Sigmoid colon (tissue), 7 donors: ENCODE results near the gene EHBP1L1. TPM values are rescaled to one million over a fixed set of nuclear protein-coding genes. Genes with fewer than 3 reads are reported as not detected.

Source experiments
- DNase-seq: peaks from one replicate; pipeline ENCODE4 v3.0.0-alpha.2; 2019
- H3K27ac ChIP-seq, 4 donors: fragments of 200-600 bp; sonication (generic); one replicate each; pipeline ENCODE4 v1.5.1; 2016 to 2019; ENCODE audit warnings: mild to moderate bottlenecking in 1 of 4
- H3K27me3 ChIP-seq, 3 donors: fragments of 200-600 bp; sonication (generic); one replicate each; pipeline ENCODE4 v1.5.1; 2019; ENCODE audit warnings: mild to moderate bottlenecking in 1 of 3
- H3K36me3 ChIP-seq, 4 donors: fragments of 200-600 bp; sonication (generic); one replicate each; pipeline ENCODE4 v1.5.1; 2016 to 2019
- H3K4me1 ChIP-seq, 4 donors: fragments of 200-600 bp; sonication (generic); one replicate each; pipeline ENCODE4 v1.5.1; 2017 to 2019
- H3K4me3 ChIP-seq, 4 donors: fragments of 200-600 bp; sonication (generic); one replicate each; pipeline ENCODE4 v1.5.1; 2017 to 2019; ENCODE audit warnings: mild to moderate bottlenecking in 2 of 4, moderate library complexity in 1 of 4
- H3K9me3 ChIP-seq, 4 donors: fragments of 200-600 bp in 3 of 4; sonication (generic) in 3 of 4; one replicate each; pipeline versions ENCODE4 v1.5.1 to v1.6.1; 2013 to 2019
- CTCF ChIP-seq, 4 experiments: fragments of 450-650 bp in 3 of 4; fragments of 200-600 bp in 1 of 4; IDR thresholded peaks; one replicate each; pipeline ENCODE4 v1.5.1; 2016 to 2019; ENCODE audit warnings: antibody characterized with exemption in 4 of 4, mild to moderate bottlenecking in 3 of 4, moderate library complexity in 2 of 4
- EP300 ChIP-seq, 4 donors: sonication (generic); formaldehyde crosslinking; IDR thresholded peaks; one replicate each; pipeline ENCODE4 v1.6.1; 2017; ENCODE audit warnings: antibody characterized with exemption in 4 of 4
- POLR2A ChIP-seq, 2 donors: fragments of 450-650 bp; IDR thresholded peaks; one replicate each; pipeline ENCODE4 v1.6.1; 2016; ENCODE audit warnings: antibody characterized with exemption in 2 of 2, mild to moderate bottlenecking in 2 of 2, moderate library complexity in 2 of 2
- POLR2AphosphoS5 ChIP-seq, 4 donors: sonication (generic); formaldehyde crosslinking; IDR thresholded peaks; one replicate each; pipeline ENCODE4 v1.6.1; 2017; ENCODE audit warnings: antibody characterized with exemption in 4 of 4
- WGBS, 2 donors: extraction: QIAGEN DNeasy Blood & Tissue Kit; methylation state at CpG; one replicate each; pipeline ENCODE4 v1.1.7; 2013; 5-methylcytosine and 5-hydroxymethylcytosine counted together
- intact Hi-C: fragments of 100-400 bp; cut with DNase I; formaldehyde crosslinking; loops from one replicate; pipeline ENCODE4 v1.15.1; 2023
- polyA plus RNA-seq, 3 donors: library from polyadenylated mRNA; stranded (reverse); fragments of 200-250 nt; gene quantifications; one replicate each; pipeline ENCODE4 v1.2.3, GENCODE V29; 2013
- total RNA-seq, 4 donors: library from RNA; depleted of rRNA; stranded (reverse); fragments of >200 nt; gene quantifications; one replicate each; pipeline ENCODE4 v1.1.0, GENCODE V29; 2016
- donor health status: healthy with polysubstance abuse.
- donor health status: Bipolar disorder and iron deficiency.
- donor health status: healthy.

The EHBP1L1 gene
- total and polyA plus RNA-seq, 7 donors = 31.2 to 366 (median 148) TPM

- Histone ChIP-seq H3K27me3 (no peaks in the 10 kb centered on the region), H3K4me3 (no peak overlapping the region), H3K27ac (peak overlapping the region; percentile 32 to 81 (median 53)), H3K9me3 (no peaks in the 10 kb centered on the region), H3K36me3 (peaks cover 20 to 59% (median 43%) of the 10 kb centered on the region in 4 donors), H3K4me1 (peaks cover 0 to 38% (median 31%) of the 10 kb centered on the region in 4 donors)
- intact Hi-C loops = loop anchor here (1.0 to 2.0 kb wide), 2 partner anchors 17 to 53 kb away; partner anchors contain the start of gene EHBP1L1
- TF ChIP-seq EP300 (IDR thresholded peaks at IDR 0.05) = no peak
- TF ChIP-seq CTCF (IDR thresholded peaks at IDR 0.05) = peak; percentile 76 to 93 (median 80)
- peak in 3 of 4 donors; percentile 51 to 66 (median 55) for TF ChIP-seq POLR2AphosphoS5 (IDR thresholded peaks at IDR 0.05)
- no peak for TF ChIP-seq POLR2A (IDR thresholded peaks at IDR 0.05)
- DNase-seq = peak; percentile 75
- WGBS, 2 donors = 89% methylated on average over 26 of the region's 26 CpGs
These were observed 17.9 kb downstream of the EHBP1L1 start for GRCh38 chr11:65593518-65594414.

- intact Hi-C loops = no loop called here
- peak overlapping the region in 1 of 4 donors; percentile 18 for H3K27ac ChIP-seq
- TF ChIP-seq EP300 (IDR thresholded peaks at IDR 0.05) = no peak
- TF ChIP-seq POLR2AphosphoS5 (IDR thresholded peaks at IDR 0.05) = peak in 1 of 4 donors; percentile 20
- H3K27me3 ChIP-seq = no peaks in the 10 kb centered on the region
- peaks cover 0 to 27% (median 25%) of the 10 kb centered on the region in 4 donors for H3K4me1 ChIP-seq
- no peaks in the 10 kb centered on the region for H3K9me3 ChIP-seq
- H3K4me3 ChIP-seq = no peak overlapping the region
- 38 to 73% methylated on average over 3 of the region's 3 CpGs for WGBS, 2 donors
- H3K36me3 ChIP-seq = peaks cover 29 to 59% (median 48%) of the 10 kb centered on the region in 4 donors
- peak; percentile 65 for DNase-seq
These were observed 19.3 kb downstream of the EHBP1L1 start for GRCh38 chr11:65595131-65595530.

- no peak for DNase-seq
- intact Hi-C loops = no loop called here
- WGBS, 2 donors = 39 to 73% methylated on average over 12 of the region's 12 CpGs
- peaks cover 29 to 59% (median 45%) of the 10 kb centered on the region in 4 donors for H3K36me3 ChIP-seq
- H3K27ac ChIP-seq = peak within 1 kb of the TSS in 1 of 4 donors; percentile 18
- H3K27me3 ChIP-seq = no peaks in the 10 kb centered on the region
- no peak within 1 kb of the TSS for H3K4me3 ChIP-seq
- H3K9me3 ChIP-seq = no peaks in the 10 kb centered on the region
- TF ChIP-seq EP300 (IDR thresholded peaks at IDR 0.05) (no peak), POLR2A (IDR thresholded peaks at IDR 0.05) (no peak), CTCF (IDR thresholded peaks at IDR 0.05) (no peak), POLR2AphosphoS5 (IDR thresholded peaks at IDR 0.05) (peak in 1 of 4 donors; percentile 8)
- peaks cover 0 to 24% (median 24%) of the 10 kb centered on the region in 4 donors for H3K4me1 ChIP-seq
These were observed 19.9 kb downstream of the EHBP1L1 start, which contains the start of gene KCNK7 for GRCh38 chr11:65595543-65596281. TSS of gene KCNK7 (minus strand) at chr11:65595800. CDS start at chr11:65595772, 28 bp downstream.

GRCh38 chr11:65596520-65596919, 20.7 kb downstream of the EHBP1L1 start:
- Histone ChIP-seq H3K4me1 (peaks cover 0 to 24% (median 24%) of the 10 kb centered on the region in 4 donors), H3K27ac (no peak overlapping the region), H3K9me3 (no peaks in the 10 kb centered on the region), H3K4me3 (no peak overlapping the region), H3K27me3 (no peaks in the 10 kb centered on the region), H3K36me3 (peaks cover 28 to 59% (median 38%) of the 10 kb centered on the region in 4 donors)
- TF ChIP-seq POLR2AphosphoS5 (IDR thresholded peaks at IDR 0.05) = no peak
- TF ChIP-seq POLR2A (IDR thresholded peaks at IDR 0.05) = no peak
- no peak for TF ChIP-seq EP300 (IDR thresholded peaks at IDR 0.05)
- TF ChIP-seq CTCF (IDR thresholded peaks at IDR 0.05) = no peak
- intact Hi-C loops = no loop called here
- DNase-seq = no peak
- WGBS, 2 donors = 82 to 86% methylated on average over 6 of the region's 6 CpGs
